Stimulated activated CD4-positive, alpha-beta T cell treated with anti-CD3 and anti-CD28 coated beads, Interleukin-1b, Interleukin-23, amount 100 ng/mL, for 4 hours (primary cell): ENCODE results near the gene EBF4.

Experiments used
- DNase-seq, 2 donors: peaks; one replicate each; pipeline ENCODE4 v3.0.0-alpha.2; 2020; ENCODE audit warnings: low read depth in 2 of 2

EBF4 gene

DNA sequence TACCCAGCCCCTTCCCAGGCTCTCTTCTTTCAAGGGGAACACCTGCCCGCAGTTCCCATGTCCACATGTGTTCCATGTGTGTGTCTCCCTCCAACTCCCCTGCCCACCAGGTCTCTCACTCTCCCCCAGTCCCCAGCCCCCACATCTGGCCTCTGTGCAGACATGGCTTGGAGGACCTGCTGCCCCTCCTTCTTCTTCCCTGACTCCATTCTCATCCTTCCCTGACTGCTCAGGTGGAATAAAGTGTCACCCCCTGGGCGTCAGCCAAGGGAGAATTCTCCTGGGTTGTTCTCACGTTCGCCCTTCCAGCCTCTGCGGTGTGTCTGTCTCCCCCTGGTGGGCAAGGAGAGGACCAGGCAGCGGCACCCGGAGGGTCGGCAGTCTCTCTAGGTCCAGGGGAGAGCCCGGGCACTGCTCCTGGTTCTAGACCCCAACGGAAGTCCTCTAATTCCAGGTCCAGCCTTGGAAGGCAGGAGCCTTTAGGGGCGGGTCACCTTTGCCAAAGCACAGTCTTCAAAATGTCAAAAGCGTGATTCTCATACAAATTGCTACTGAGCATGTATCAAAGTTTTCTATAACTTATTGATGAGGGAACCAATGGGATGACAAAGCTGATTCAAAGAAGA is 50.5 kb downstream of the EBF4 start:
- DNase-seq = peak; percentile 53 to 75

DNA sequence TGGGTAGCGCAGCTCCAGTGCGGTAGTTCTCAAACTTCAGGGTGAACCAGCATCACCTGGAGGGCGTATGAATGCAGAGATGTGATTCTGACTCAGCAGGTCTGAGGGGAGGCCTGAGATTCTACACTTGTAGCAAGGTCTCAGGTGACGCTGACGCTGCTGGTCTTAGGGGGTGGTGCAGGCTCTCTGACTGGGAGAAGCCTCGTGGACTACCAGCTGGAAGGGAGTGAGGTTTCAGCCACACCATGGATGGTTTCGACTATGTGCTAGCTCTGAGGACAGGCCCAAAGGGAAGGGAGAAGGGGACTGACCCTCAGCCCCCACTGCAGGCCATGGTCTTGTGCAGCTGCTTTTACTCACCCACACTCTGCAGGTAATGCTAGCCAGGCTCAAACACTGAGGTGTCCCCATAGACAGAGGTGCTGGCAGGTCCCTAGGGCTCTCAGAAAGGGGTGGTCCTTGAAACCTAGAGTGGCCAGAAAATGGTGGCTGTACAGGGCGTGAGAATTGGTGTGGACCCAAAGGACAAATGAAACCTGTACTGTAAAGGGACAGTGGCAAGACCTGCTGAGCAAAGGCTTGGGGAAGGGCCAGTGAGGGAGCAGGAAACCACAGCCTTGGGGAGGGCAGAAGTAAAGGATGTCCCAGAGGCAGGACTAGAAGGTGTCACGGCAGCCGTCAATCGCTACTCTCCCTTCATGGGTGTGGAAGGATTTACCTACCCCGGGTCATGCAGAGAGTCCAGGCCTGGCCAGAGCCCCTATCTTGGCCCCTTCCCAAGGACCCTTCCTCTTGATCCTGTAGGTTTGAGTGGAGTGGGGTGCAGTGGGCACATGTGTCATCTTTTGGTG is 52.7 kb downstream of the EBF4 start:
- no peak for DNase-seq

DNA sequence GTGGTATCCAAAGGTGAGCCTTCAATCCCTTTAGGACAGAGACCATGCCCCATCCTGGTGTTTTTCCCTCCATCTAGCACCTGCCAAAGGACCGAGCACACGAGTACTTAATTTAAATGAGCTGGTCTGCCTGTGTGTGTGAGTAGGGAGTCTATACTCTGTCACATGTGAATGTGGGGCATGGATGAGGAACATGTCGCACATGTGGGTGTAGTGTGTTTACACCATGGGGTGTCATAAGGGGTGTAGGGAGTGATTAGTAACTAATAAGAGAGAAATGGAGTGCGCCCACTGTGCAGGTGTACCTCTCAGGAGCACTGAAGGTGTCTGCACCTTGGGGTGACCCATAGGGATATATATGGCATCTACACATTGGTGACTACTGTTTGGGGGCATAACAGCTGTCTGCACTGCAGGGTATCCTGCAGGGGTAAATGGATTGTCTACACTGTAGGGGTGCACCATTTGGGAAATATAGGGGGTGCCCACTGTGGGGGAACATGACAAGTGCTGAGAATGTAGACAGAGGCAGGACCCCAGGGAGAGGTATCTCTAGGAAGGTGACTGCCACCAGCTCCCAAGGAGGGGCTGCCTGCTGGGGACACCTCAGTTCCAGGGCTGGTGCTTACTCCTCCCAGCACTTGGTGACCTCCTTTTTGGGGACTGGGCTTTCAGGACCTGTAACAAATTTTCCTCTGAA is 53.5 kb downstream of the EBF4 start:
- DNase-seq = no peak

DNA sequence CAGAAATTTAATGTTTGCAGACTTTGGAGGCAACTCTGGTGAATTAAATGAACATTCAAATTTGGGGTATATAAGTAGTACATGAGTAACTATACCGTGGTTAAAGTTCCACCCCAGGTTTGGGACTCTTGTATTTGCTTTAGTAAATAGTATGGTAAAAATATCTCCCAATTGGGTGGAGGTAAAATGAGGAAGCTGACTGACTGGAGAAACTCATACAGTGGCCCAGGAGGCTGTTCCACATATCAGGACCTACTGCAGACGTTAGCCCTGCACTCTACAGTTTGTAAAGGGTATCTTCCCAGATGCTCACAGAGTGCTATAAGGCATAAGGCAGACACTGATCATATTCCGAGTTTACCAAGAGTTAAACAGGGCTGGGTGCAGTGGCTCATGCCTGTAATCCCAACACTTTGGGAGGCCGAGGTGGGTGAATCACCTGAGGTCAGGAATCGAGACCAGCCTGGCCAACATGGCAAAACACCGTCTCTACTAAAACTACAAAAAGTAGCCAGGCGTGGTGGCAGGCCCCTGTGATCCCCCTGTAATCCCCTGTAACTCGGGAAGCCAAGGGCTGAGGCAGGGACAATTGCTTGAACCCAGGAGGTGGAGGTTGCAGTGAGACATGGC is 54.2 kb downstream of the EBF4 start:
- no peak for DNase-seq

DNA sequence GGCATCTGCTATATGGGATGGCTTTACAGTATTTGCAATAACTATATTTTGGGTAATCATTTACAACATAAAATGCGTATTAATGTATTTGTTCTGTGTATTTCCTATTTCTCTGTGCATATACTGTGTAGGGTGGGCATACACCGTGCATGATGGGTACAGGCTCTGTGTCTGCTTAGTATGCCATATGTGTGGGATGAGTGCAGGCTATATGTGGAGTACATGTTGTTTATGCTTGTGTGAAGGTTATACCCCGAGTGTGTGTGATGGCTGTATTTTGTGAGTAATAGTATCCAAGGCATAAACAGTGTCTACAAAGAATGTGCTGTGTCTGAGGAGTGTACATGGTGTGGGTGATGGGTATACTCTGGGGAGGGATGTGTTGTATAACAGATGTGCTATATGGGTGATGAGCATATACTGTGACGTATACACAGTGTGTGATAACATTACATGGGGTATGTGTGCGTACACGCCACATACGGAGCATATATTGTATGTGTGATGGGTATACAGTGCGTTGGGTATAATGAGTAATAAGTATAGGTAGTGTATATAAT is 55.2 kb downstream of the EBF4 start:
- no peak for DNase-seq

DNA sequence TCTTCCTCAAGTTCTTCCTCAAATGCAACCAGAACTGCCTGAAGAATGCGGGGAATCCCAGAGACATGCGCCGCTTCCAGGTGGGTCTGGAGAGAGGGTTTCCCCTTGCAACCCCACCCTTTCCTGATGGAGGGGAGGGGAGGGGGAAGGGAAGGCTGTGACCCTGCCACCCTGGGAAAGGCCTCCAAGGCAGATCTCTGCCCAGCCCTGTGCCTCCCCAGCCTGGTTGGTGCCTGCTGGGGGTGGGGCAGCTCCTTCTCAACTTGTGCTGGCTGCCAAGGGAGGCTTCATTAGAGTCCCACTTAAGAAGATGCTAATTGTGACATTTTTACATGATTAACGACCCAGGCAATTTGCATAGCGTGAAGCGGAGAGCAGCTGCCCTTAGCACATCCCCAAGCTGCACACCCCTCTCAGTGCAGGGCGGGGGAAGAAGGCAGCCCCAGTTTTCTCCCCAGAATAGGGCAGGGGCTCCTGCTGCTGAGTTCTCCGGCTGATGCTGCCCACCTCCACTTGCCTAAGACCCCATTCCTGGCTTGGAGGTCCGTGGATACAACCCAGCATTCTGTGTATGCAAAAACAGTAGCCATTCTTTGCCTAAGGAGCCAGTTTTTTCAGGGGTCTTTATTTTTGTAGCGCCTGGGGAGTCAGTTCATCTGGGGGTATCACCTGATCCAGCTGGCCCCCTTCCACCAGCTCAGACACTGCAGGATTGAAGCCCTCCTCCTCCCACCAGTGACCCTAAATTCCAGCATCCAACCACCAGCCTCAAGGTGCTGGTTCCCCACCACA is 56.2 kb downstream of the EBF4 start:
- no peak for DNase-seq

DNA sequence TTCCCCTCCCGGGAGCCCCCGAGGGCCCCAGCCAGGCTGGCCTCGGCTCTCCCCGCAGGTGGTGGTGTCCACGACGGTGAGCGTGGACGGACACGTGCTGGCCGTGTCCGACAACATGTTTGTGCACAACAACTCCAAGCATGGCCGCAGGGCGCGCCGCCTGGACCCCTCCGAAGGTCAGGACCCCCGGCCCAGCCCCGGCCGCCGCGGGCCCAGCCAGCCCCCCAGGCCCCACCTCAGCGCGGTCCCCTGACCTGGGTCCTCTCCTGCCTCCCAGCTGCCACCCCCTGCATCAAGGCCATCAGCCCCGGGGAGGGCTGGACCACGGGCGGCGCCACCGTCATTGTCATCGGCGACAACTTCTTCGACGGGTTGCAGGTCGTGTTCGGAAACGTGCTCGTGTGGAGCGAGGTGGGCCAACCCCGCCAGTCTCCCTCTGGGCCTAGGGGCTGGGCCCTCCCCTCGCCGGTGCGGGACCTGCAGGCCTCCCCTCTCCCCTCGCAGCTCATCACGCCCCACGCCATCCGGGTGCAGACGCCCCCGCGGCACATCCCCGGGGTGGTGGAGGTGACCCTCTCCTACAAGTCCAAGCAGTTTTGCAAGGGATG is 56.9 kb downstream of the EBF4 start:
- DNase-seq = no peak

DNA sequence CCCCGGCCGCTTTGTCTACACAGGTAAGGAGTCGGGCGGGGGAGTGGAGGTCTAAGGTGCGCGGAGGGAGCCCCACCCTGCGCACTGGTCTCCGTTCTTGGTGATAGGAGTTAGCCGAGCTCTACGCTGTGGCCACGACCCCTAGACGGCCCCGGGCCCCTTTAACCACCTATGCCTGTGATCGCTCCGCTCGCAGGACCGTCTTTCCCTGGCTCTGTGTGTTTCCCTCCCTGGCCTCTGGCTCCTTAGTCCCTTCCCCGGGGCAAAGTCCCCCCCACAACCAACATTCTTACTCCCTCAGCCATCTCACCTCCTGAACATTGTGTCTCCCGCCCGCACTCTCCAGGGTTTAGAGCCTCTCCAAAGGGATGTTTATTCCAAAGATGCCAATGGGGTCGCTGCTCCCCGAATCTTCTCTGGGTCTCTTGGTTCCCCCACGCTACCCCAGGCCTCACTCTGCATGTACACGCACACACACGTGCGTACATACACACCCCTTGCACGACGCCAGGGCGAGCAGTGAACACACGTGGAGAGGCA is 57.4 kb downstream of the EBF4 start:
- no peak for DNase-seq

DNA sequence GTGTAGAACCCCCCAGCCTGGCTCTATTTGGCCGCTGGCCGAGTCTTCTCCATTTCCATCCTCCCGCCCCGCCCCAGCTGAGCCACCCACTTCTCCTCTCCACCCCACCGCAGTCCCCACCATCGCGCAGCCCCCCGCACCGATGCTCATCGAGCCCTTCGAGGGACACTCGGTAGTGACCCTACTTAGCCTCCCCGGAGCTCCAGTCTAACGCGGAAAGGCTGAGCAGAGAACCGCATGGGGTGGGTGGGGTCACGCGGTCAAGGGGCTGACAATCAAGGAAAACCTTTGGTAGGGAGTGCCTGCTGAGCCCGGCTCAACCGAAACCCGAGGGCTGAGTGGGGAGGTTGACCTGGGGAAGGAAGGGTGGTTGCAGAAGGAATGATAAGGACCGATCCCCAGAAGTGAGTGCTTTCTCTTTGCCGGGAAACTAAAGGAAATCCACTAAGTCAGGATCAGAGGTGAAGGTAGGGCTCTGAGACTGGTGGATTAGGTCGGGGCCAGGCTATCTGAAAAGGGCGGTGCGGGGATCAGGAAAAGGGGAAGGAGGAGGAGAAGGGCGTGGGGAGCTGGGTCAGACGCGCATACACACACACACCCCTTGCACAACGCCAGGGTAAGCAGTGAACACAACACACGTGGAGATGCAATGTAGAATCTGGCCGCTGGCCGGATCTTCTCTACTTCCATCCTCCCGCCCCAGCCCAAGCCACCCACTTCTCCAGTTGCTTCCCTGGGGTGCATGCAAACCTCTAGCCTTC is 58.1 kb downstream of the EBF4 start:
- no peak for DNase-seq

DNA sequence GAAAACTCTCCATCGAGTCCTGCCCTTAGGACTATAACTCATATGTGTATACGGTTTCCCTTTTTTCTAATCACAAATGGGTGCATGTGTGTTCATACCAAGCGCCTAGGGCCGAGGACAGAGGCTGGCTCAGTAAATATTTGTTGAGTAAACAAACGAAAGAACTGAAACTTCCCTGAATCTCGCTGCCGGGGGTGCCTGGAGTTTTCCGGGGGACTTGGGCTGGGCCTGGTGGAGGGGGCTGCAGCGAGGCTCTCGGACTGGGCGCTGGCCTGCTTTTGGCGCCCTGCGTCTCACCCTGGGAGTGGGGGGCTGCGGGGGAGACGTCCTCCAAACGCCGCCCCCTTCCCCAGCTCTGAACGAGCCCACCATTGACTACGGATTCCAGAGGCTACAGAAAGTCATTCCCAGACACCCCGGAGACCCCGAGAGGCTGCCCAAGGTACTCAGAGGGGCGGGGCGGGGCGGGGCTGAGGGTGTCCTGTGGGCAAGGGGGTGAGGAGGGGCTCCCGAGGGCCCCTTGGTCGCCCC is 58.8 kb downstream of the EBF4 start:
- DNase-seq = no peak

DNA sequence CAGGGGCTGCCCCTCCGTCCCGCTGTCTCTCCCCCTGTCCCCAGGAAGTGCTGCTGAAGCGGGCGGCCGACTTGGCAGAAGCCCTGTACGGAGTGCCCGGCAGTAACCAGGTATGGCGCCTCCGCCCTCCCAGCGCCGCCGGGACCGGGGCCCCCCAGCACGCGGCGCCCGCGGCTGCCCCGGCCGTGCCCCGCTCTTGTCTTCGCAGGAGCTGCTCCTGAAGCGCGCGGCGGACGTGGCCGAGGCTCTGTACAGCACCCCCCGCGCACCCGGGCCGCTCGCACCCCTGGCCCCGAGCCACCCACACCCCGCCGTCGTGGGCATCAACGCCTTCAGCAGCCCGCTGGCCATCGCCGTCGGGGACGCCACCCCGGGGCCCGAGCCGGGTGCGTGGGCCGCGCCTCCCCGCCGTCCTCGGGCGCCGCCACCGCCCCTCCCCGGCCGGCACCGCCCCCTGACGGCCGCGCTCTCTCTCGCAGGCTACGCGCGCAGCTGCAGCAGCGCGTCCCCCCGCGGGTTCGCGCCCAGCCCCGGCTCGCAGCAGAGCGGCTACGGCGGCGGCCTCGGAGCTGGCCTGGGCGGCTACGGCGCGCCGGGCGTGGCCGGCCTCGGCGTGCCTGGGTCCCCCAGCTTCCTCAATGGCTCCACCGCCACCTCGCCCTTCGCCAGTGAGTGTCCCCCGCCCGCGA is 59.4 kb downstream of the EBF4 start:
- DNase-seq = peak; percentile 34 to 53

DNA sequence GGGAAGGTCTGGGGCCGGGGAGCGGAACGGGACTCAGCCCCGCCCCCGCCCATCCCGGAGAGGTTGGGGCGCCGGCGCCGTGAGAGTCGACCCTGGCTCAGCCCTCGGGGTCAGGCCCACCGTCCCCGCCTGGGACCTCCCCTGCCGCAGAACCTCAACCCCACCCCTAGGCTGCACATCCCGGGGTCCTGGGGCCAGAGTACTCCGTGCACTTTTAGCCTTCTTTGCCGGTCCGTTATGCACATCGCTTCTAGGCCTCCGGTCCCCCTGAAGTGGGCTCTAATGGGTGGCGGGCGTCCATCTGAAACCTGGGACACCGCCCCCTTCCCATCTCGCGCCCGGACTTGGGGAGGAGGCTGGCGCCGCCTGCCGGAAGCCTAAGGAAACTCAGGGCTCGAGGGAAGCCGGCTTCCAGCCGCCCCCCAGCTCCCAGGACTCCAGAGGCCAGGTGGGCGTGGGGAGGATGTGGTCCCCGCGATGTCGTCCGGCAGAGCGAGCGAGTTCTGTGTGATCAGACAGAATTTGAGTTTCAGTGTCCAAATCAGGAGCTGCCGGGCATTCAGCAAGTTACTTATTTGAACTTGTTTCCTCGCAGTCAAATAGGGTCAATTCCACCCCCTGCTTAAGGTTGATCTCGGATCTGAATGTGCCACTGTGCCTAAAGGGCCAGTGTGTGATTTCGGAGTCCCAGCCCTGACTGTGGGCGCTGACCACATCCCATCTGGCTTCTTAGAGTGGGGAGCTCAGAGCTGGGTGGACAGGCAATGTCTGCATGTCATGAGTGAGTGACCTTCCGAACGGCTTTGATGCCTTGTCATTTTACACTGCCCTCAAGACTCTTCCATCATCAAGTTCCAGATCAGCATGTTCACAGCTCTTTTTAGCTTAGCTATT is 60.2 kb downstream of the EBF4 start:
- DNase-seq = peak in 1 of 2 donors; percentile 20

DNA sequence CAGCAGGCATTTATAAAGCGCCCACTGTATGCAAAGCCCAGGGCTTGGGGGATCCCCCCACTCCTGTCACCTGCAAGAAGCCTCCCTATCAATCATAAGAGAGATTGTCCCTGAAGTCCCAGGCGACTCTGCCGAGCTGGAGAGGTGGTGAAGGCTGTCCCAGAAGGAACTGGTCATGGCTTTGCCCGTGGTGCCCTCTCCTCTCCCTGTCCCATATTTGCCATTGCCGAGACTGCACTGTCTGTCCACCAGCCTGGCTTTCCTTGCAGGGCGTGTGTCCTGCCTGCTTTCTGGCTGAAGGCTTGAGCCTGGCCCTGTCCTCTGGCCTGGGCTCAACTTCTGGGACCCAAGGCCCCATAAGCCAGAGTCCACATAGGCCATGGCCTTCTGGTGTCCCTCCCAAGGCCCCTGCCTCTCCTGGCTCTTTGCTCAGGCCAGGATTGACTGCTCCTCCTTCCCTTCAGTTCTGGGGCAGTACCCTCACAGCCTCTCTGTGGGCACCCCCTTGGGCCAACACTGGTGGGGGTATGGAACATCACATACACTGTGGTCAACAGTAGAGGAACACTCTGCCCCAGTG is 61.0 kb downstream of the EBF4 start:
- DNase-seq = no peak

DNA sequence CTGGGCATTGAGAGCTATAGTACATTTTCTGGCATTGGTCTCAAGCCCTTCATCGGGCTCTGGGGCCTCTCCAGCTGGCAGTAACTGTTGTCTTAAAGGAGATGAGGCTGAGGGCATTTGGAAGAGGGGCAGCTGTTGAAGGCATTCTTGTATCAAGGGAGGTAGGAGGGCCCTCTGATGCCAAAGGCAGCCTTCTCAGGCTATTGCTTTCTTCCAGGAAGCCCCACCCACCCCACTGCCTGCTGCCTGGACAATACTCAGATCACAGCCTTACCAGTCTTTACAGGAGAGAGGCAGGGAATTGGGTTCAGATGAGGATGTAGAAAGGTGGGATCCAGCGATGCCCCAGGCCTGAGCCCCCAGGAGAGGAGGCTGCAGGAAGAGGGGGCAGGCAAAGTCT is 61.8 kb downstream of the EBF4 start:
- DNase-seq = no peak

DNA sequence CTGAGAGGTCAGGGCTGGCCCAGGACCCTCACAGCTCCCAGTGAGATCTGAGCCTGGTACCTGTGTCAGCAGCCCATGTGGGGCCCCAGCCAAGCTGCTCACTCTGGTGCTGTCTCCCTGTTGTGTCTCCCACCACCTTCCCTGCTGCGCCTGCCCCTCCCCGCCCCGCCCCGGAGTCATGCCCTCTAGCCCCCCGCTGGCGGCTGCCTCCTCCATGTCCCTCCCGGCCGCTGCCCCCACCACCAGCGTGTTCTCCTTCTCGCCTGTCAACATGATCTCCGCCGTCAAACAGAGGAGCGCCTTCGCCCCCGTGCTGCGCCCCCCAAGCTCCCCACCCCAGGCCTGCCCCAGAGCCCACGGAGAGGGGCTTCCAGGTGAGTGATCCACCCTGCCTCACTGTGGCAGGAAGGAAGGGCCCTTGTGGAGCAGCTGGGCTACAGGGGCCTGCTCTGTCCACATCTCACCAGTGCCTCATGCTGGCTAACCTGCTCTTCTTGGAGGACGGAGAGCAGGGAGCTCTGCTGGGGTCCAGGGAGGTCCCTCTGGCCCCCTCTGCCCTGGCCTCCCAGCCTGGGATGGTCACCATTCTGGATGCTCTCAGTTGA is 63.0 kb downstream of the EBF4 start:
- no peak for DNase-seq

DNA sequence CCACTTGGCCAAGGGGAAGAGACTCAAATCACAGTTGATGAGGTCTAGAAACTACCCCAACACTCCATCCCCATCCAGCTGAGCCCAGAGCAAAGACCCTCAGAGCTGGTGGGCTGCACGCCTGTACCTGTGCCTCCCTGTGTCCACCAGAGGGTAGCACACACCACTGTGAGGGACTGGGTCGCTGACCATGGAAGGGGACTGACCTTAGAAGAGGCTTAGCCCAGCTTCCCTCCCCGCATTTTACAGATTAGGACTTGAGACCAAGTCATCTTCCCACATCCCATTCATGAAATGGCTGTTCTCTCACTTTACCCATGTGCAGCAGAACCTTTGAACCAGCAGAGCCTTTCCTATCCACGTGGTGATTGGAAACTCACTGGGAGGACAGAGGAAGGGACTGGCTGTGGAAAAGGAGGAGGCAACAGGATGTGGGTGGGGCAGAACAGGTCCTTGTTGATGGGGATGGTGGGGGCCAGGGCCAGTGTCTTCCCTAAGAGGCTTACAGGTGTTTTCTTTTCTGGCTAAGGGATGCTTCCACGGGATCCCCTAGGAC is 63.6 kb downstream of the EBF4 start:
- DNase-seq = no peak

DNA sequence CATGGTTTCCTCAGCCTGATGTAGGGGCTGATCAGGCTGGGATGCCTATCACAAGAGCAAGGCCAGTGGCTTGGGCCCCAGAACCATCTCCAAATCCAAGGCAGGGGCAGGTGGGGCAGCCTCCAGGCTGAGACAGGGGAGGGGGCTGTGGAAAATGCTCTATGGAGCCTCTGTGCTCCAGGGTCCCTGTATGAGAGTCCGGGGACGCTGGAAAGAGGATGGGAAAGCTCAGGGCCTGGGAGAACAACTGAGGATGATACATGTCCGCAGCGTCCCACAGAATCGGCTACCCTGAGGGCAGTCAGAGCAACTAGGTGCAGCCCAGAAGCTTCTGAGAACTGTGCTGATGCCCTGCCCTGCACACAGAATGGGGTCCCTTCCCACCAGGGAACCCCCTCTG is 64.4 kb downstream of the EBF4 start:
- no peak for DNase-seq
